Uterus (tissue), 2 donors: ENCODE results near the gene ADCY2.

Experiments used
- POLR2A ChIP-seq, 2 donors: fragments of 450-650 bp; IDR thresholded peaks; one replicate each; pipeline ENCODE4 v1.6.1; 2016; ENCODE audit warnings: antibody characterized with exemption in 2 of 2, mild to moderate bottlenecking in 1 of 2, moderate library complexity in 1 of 2
- TF ChIP-seq, protein P1 (sequence below), 4 experiments: fragments of 200-600 bp in 2 of 4; fragments of 450-650 bp in 2 of 4; sonication (generic) in 2 of 4; IDR thresholded peaks; one replicate each; pipeline ENCODE4 v1.5.1; 2016 to 2019; ENCODE audit warnings: antibody characterized with exemption in 4 of 4, mild to moderate bottlenecking in 2 of 4, moderate library complexity in 1 of 4

- TF ChIP-seq, protein P1, sequence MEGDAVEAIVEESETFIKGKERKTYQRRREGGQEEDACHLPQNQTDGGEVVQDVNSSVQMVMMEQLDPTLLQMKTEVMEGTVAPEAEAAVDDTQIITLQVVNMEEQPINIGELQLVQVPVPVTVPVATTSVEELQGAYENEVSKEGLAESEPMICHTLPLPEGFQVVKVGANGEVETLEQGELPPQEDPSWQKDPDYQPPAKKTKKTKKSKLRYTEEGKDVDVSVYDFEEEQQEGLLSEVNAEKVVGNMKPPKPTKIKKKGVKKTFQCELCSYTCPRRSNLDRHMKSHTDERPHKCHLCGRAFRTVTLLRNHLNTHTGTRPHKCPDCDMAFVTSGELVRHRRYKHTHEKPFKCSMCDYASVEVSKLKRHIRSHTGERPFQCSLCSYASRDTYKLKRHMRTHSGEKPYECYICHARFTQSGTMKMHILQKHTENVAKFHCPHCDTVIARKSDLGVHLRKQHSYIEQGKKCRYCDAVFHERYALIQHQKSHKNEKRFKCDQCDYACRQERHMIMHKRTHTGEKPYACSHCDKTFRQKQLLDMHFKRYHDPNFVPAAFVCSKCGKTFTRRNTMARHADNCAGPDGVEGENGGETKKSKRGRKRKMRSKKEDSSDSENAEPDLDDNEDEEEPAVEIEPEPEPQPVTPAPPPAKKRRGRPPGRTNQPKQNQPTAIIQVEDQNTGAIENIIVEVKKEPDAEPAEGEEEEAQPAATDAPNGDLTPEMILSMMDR (IDR thresholded peaks at IDR 0.05): no peak
- no peak for TF ChIP-seq POLR2A (IDR thresholded peaks at IDR 0.05)
Observed at GRCh38 chr5:7663808-7664207, 267.9 kb downstream of the ADCY2 start.
